HepG2 (cell line): ENCODE measurements around the gene BAIAP2L1. TPM values are rescaled to one million over a fixed set of nuclear protein-coding genes. Genes with fewer than 3 reads are reported as not detected.

Source experiments
- ASH2L ChIP-seq: fragments of 300-600, 200-600 bp; sonication (generic); IDR thresholded peaks from 2 replicates; pipeline ENCODE4 v1.7.0; 2017; ENCODE audit warnings: low read depth, mild to moderate bottlenecking, moderate library complexity, mixed read lengths, low read length; ENCODE audit not compliant: insufficient read length
- HMG20B ChIP-seq: conservative IDR thresholded peaks from 2 replicates; pipeline ENCODE4 v1.6.1; 2016; ENCODE audit warnings: missing genetic modification reagents, missing compliant biosample characterization
- LCORL ChIP-seq, 2 experiments: fragments of 450-650 bp in 1 of 2; sonication (generic) in 1 of 2; formaldehyde crosslinking in 1 of 2; IDR thresholded peaks; 2 replicates each; pipeline versions ENCODE4 v1.5.0 to v1.6.1; 2017 to 2020; ENCODE audit warnings: antibody characterized with exemption in 1 of 2, missing genetic modification reagents in 1 of 2
- RBFOX2 ChIP-seq: fragments of 200-400 bp; formaldehyde crosslinking; IDR thresholded peaks from 2 replicates; pipeline ENCODE4 v1.6.1; 2017; ENCODE audit warnings: low read depth, mild to moderate bottlenecking, low read length
- RBM22 ChIP-seq: fragments of 200-400 bp; formaldehyde crosslinking; optimal IDR thresholded peaks from 2 replicates; pipeline ENCODE3; 2017; ENCODE audit warnings: mild to moderate bottlenecking, low read length, moderate library complexity
- ZNF557 ChIP-seq: sonication (generic); formaldehyde crosslinking; IDR thresholded peaks from 2 replicates; pipeline ENCODE4 v1.4.0; 2020; ENCODE audit warnings: missing genetic modification reagents
- ZNF841 ChIP-seq: sonication (generic); formaldehyde crosslinking; IDR thresholded peaks from 2 replicates; pipeline ENCODE4 v1.8.1; 2023; ENCODE audit warnings: missing genetic modification reagents, borderline replicate concordance
- ZSCAN20 ChIP-seq: sonication (generic); formaldehyde crosslinking; IDR thresholded peaks from 2 replicates; pipeline ENCODE4 v1.4.0; 2020; ENCODE audit warnings: missing genetic modification reagents, mild to moderate bottlenecking, borderline replicate concordance
- polyA plus RNA-seq, 8 experiments: library from polyadenylated mRNA; depleted of rRNA in 3 of 8; stranded (reverse) in 7 of 8; unstranded in 1 of 8; fragments of >200 nt; fragmentation: Illumina TruSeq in 4 of 8; extraction: Trizol in 4 of 8; gene quantifications; 2 replicates each; pipeline versions ENCODE4 v1.2.1 to v1.2.3, GENCODE V29; 2011 to 2016; ENCODE audit warnings: low read depth in 4 of 8, missing spikeins in 1 of 8, mixed read lengths in 1 of 8; ENCODE audit not compliant: insufficient read depth in 1 of 8
- total RNA-seq, 5 experiments: library from RNA; depleted of rRNA; stranded (reverse); fragments of >200 nt; fragmentation: Illumina TruSeq; extraction: Trizol; gene quantifications; 2 replicates each; pipeline ENCODE4 v1.2.3, GENCODE V29; 2016; ENCODE audit warnings: low read depth in 1 of 5
- TF ChIP-seq, protein P1 (sequence below): sonication (generic); formaldehyde crosslinking; IDR thresholded peaks from 2 replicates; pipeline ENCODE4 v1.4.0; 2020; ENCODE audit warnings: missing genetic modification reagents
- TF ChIP-seq, protein P2 (sequence below): sonication (generic); formaldehyde crosslinking; IDR thresholded peaks from 2 replicates; pipeline ENCODE4 v1.4.0; 2020; ENCODE audit warnings: missing genetic modification reagents
- TF ChIP-seq, protein P3 (sequence below): sonication (generic); formaldehyde crosslinking; IDR thresholded peaks from 2 replicates; pipeline ENCODE4 v1.8.0; 2022; ENCODE audit warnings: missing genetic modification reagents, mild to moderate bottlenecking, moderate library complexity, borderline replicate concordance
- TF ChIP-seq, protein P4 (sequence below): IDR thresholded peaks from 2 replicates; pipeline ENCODE4 v1.6.1; 2018; ENCODE audit warnings: missing genetic modification reagents
- TF ChIP-seq, protein P5 (sequence below): sonication (generic); formaldehyde crosslinking; IDR thresholded peaks from 2 replicates; pipeline ENCODE4 v1.5.0; 2020; ENCODE audit warnings: mild to moderate bottlenecking, missing genetic modification reagents, borderline replicate concordance

BAIAP2L1 gene
- total and polyA plus RNA-seq, 2 of the 13 experiments (the other 11 are each of a cell fraction or from before 2014, with no cell fraction given): 13.0 to 21.5 TPM

DNA sequence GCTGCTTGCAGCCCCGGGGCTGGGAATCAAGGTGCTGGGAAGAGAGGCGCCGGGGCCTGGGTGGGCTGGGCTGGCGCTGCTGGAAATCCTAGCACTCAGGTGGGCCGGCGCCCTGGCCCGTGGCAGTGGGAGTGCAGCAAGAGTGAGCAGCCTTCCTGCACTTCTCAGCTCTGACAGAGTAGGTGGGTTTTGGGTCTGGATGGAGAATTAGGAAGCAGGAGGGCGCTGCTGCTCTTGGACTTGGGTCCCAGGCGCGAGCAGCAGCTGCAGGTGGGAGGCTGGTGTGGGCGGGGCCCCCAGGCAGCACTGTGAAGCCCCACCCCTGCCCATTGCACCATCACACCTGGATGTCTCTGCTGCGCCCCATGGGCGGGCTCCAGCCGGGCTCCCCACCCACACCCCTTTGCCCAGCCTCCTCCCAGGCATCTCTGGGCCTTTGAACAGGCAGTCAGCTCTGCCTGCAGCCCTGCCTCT is 113.4 kb downstream of the BAIAP2L1 start (continued):
- TF ChIP-seq, protein P1, sequence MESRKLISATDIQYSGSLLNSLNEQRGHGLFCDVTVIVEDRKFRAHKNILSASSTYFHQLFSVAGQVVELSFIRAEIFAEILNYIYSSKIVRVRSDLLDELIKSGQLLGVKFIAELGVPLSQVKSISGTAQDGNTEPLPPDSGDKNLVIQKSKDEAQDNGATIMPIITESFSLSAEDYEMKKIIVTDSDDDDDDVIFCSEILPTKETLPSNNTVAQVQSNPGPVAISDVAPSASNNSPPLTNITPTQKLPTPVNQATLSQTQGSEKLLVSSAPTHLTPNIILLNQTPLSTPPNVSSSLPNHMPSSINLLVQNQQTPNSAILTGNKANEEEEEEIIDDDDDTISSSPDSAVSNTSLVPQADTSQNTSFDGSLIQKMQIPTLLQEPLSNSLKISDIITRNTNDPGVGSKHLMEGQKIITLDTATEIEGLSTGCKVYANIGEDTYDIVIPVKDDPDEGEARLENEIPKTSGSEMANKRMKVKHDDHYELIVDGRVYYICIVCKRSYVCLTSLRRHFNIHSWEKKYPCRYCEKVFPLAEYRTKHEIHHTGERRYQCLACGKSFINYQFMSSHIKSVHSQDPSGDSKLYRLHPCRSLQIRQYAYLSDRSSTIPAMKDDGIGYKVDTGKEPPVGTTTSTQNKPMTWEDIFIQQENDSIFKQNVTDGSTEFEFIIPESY (CRISPR knock-in tag): peak; percentile 97
- TF ChIP-seq ZNF557 (CRISPR knock-in tag) (no peak), LCORL (IDR thresholded peaks at IDR 0.05) (no peak), LCORL (CRISPR knock-in tag; IDR thresholded peaks at IDR 0.05) (0 out of 2 replicates have a peak, but pooled peaks have one; percentile 15), ZNF841 (no peak), RBFOX2 (peak; percentile 67), HMG20B (CRISPR knock-in tag) (no peak), RBM22 (peak; percentile 74), ZSCAN20 (CRISPR knock-in tag) (no peak), ASH2L (no peak)
- TF ChIP-seq, protein P2, sequence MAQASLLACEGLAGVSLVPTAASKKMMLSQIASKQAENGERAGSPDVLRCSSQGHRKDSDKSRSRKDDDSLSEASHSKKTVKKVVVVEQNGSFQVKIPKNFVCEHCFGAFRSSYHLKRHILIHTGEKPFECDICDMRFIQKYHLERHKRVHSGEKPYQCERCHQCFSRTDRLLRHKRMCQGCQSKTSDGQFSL: no peak
- TF ChIP-seq, protein P3, sequence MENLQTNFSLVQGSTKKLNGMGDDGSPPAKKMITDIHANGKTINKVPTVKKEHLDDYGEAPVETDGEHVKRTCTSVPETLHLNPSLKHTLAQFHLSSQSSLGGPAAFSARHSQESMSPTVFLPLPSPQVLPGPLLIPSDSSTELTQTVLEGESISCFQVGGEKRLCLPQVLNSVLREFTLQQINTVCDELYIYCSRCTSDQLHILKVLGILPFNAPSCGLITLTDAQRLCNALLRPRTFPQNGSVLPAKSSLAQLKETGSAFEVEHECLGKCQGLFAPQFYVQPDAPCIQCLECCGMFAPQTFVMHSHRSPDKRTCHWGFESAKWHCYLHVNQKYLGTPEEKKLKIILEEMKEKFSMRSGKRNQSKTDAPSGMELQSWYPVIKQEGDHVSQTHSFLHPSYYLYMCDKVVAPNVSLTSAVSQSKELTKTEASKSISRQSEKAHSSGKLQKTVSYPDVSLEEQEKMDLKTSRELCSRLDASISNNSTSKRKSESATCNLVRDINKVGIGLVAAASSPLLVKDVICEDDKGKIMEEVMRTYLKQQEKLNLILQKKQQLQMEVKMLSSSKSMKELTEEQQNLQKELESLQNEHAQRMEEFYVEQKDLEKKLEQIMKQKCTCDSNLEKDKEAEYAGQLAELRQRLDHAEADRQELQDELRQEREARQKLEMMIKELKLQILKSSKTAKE (CRISPR knock-in tag): no peak
- TF ChIP-seq, protein P4, sequence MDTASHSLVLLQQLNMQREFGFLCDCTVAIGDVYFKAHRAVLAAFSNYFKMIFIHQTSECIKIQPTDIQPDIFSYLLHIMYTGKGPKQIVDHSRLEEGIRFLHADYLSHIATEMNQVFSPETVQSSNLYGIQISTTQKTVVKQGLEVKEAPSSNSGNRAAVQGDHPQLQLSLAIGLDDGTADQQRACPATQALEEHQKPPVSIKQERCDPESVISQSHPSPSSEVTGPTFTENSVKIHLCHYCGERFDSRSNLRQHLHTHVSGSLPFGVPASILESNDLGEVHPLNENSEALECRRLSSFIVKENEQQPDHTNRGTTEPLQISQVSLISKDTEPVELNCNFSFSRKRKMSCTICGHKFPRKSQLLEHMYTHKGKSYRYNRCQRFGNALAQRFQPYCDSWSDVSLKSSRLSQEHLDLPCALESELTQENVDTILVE (CRISPR knock-in tag): no peak
- TF ChIP-seq, protein P5, sequence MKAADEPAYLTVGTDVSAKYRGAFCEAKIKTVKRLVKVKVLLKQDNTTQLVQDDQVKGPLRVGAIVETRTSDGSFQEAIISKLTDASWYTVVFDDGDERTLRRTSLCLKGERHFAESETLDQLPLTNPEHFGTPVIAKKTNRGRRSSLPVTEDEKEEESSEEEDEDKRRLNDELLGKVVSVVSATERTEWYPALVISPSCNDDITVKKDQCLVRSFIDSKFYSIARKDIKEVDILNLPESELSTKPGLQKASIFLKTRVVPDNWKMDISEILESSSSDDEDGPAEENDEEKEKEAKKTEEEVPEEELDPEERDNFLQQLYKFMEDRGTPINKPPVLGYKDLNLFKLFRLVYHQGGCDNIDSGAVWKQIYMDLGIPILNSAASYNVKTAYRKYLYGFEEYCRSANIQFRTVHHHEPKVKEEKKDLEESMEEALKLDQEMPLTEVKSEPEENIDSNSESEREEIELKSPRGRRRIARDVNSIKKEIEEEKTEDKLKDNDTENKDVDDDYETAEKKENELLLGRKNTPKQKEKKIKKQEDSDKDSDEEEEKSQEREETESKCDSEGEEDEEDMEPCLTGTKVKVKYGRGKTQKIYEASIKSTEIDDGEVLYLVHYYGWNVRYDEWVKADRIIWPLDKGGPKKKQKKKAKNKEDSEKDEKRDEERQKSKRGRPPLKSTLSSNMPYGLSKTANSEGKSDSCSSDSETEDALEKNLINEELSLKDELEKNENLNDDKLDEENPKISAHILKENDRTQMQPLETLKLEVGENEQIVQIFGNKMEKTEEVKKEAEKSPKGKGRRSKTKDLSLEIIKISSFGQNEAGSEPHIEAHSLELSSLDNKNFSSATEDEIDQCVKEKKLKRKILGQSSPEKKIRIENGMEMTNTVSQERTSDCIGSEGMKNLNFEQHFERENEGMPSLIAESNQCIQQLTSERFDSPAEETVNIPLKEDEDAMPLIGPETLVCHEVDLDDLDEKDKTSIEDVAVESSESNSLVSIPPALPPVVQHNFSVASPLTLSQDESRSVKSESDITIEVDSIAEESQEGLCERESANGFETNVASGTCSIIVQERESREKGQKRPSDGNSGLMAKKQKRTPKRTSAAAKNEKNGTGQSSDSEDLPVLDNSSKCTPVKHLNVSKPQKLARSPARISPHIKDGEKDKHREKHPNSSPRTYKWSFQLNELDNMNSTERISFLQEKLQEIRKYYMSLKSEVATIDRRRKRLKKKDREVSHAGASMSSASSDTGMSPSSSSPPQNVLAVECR (CRISPR knock-in tag): 0 out of 2 replicates have a peak, but pooled peaks have one; percentile 6
